Fibroblast of skin of back (primary cell): ENCODE measurements around the gene ATPAF2.
A peak's percentile ranks its signal among the peaks of the same experiment; 100 is the strongest.

Source experiments
- DNase-seq: peaks from one replicate; pipeline ENCODE4 v3.0.0-alpha.2; 2013

The ATPAF2 gene

GRCh38 chr17:18039535-18040260 lies 730 bp upstream of the ATPAF2 start:
- DNase-seq, result peak; percentile 23

GRCh38 chr17:18038149-18038850 lies 668 bp downstream of the ATPAF2 start:
- no peak for DNase-seq

- DNase-seq, result no peak
These were observed 1.5 kb downstream of the ATPAF2 start for GRCh38 chr17:18037486-18037885.

GRCh38 chr17:18035704-18036103 lies 3.3 kb downstream of the ATPAF2 start:
- DNase-seq, result no peak

GRCh38 chr17:18033442-18034099 lies 5.4 kb downstream of the ATPAF2 start:
- DNase-seq, result peak; percentile 85

- peak; percentile 50 for DNase-seq
These were observed 7.0 kb downstream of the ATPAF2 start for GRCh38 chr17:18031955-18032354.

- DNase-seq, result no peak
These were observed 9.9 kb downstream of the ATPAF2 start for GRCh38 chr17:18028952-18029540.

GRCh38 chr17:18028114-18028951 lies 10.6 kb downstream of the ATPAF2 start:
- DNase-seq, result no peak

- no peak for DNase-seq
These were observed 11.7 kb downstream of the ATPAF2 start for GRCh38 chr17:18027280-18027679.

GRCh38 chr17:18025945-18026776 lies 12.8 kb downstream of the ATPAF2 start:
- peak; percentile 72 for DNase-seq

GRCh38 chr17:18025241-18025944 lies 13.6 kb downstream of the ATPAF2 start:
- peak; percentile 33 for DNase-seq

- no peak for DNase-seq
These were observed 17.6 kb downstream of the ATPAF2 start for GRCh38 chr17:18021372-18021771.

GRCh38 chr17:18020971-18021370 lies 18.0 kb downstream of the ATPAF2 start:
- no peak for DNase-seq

GRCh38 chr17:18019838-18020154 lies 19.2 kb downstream of the ATPAF2 start:
- no peak for DNase-seq

- DNase-seq, result no peak
These were observed 20.5 kb downstream of the ATPAF2 start for GRCh38 chr17:18018411-18018921.

GRCh38 chr17:18017958-18018357 lies 21.0 kb downstream of the ATPAF2 start:
- peak; percentile 57 for DNase-seq

GRCh38 chr17:18016426-18016825 lies 22.5 kb downstream of the ATPAF2 start:
- no peak for DNase-seq

GRCh38 chr17:18015593-18015992 lies 23.4 kb downstream of the ATPAF2 start:
- no peak for DNase-seq

- DNase-seq, result no peak
These were observed 25.0 kb downstream of the ATPAF2 start for GRCh38 chr17:18014006-18014405.

- DNase-seq, result no peak
These were observed 27.7 kb downstream of the ATPAF2 start for GRCh38 chr17:18011286-18011685.
